HUDEP-2 (cell line): ENCODE data around the gene LGR5.

ENCODE experiments used
- DNase-seq, 76 experiments: peaks; one replicate each; lab custom pipeline; 2025; ENCODE audit not compliant: unreplicated experiment in 76 of 76; lab: John Stamatoyannopoulos, UW

The LGR5 gene

GRCh38 chr12:71589478-71589881, 149.9 kb downstream of the LGR5 start:
- DNase-seq: no peak

GRCh38 chr12:71591601-71592000, 152.0 kb downstream of the LGR5 start:
- DNase-seq: no peak

- DNase-seq: no peak
Measured at GRCh38 chr12:71592841-71593240, 153.2 kb downstream of the LGR5 start.

GRCh38 chr12:71594214-71594948, 154.8 kb downstream of the LGR5 start:
- DNase-seq: peak in 24 of 76 experiments; percentile 2 to 45 (median 18)

GRCh38 chr12:71599210-71599609, 159.6 kb downstream of the LGR5 start:
- DNase-seq: no peak

GRCh38 chr12:71601546-71601945, 161.9 kb downstream of the LGR5 start:
- no peak for DNase-seq

GRCh38 chr12:71602761-71603577, 163.4 kb downstream of the LGR5 start:
- no peak for DNase-seq

- no peak for DNase-seq
Measured at GRCh38 chr12:71605039-71605438, 165.4 kb downstream of the LGR5 start.

GRCh38 chr12:71607494-71608330, 168.1 kb downstream of the LGR5 start:
- no peak for DNase-seq

GRCh38 chr12:71610031-71610795, 170.6 kb downstream of the LGR5 start:
- DNase-seq: no peak

- DNase-seq: no peak
Measured at GRCh38 chr12:71621938-71622337, 182.3 kb downstream of the LGR5 start.

GRCh38 chr12:71625476-71625875, 185.9 kb downstream of the LGR5 start:
- DNase-seq: no peak

GRCh38 chr12:71626098-71626497, 186.5 kb downstream of the LGR5 start:
- peak in 33 of 76 experiments; percentile 7 to 78 (median 32) for DNase-seq

GRCh38 chr12:71626768-71627167, 187.2 kb downstream of the LGR5 start:
- DNase-seq: no peak

GRCh38 chr12:71627438-71628002, 187.9 kb downstream of the LGR5 start:
- no peak for DNase-seq
